HepG2 (cell line): ENCODE measurements around the gene WNT10A. TPM values are rescaled to one million over a fixed set of nuclear protein-coding genes. Genes with fewer than 3 reads are reported as not detected.

Experiments
- CBX1 ChIP-seq: IDR thresholded peaks from one replicate; pipeline ENCODE4 v1.6.1; 2016; ENCODE audit warnings: antibody characterized with exemption, low read depth
- ELF4 ChIP-seq: sonication (generic); formaldehyde crosslinking; IDR thresholded peaks from 2 replicates; pipeline ENCODE4 v1.5.0; 2020; ENCODE audit warnings: missing genetic modification reagents, mild to moderate bottlenecking, moderate library complexity, borderline replicate concordance
- HNRNPL ChIP-seq: fragments of 200-400 bp; formaldehyde crosslinking; IDR thresholded peaks from 2 replicates; pipeline ENCODE4 v1.6.1; 2017; ENCODE audit warnings: mild to moderate bottlenecking, low read depth, low read length
- RAD21 ChIP-seq: fragments of 450-650 bp; formaldehyde crosslinking; IDR thresholded peaks from 2 replicates; pipeline ENCODE4 v1.5.0; 2020; ENCODE audit warnings: mild to moderate bottlenecking
- ZBTB40 ChIP-seq, 2 experiments: fragments of 450-650 bp in 1 of 2; sonication (generic) in 1 of 2; formaldehyde crosslinking in 1 of 2; IDR thresholded peaks; 2 replicates each; pipeline versions ENCODE4 v1.6.1 to v1.8.0; 2016 to 2022; ENCODE audit warnings: antibody characterized with exemption in 1 of 2, mild to moderate bottlenecking in 1 of 2, missing genetic modification reagents in 1 of 2
- ZEB1 ChIP-seq: IDR thresholded peaks from 2 replicates; pipeline ENCODE4 v1.6.1; 2012; ENCODE audit warnings: mild to moderate bottlenecking, low read depth, inconsistent platforms; ENCODE audit not compliant: insufficient replicate concordance
- ZNF558 ChIP-seq: sonication (generic); formaldehyde crosslinking; IDR thresholded peaks from 2 replicates; pipeline ENCODE4 v1.9.0; 2022; ENCODE audit warnings: mild to moderate bottlenecking, missing genetic modification reagents, borderline replicate concordance
- ZNF749 ChIP-seq: sonication (generic); formaldehyde crosslinking; IDR thresholded peaks from 2 replicates; pipeline ENCODE4 v1.8.0; 2022; ENCODE audit warnings: mild to moderate bottlenecking, missing genetic modification reagents, moderate library complexity, borderline replicate concordance
- ZZZ3 ChIP-seq: sonication (generic); formaldehyde crosslinking; IDR thresholded peaks from 2 replicates; pipeline ENCODE4 v1.4.0; 2020; ENCODE audit warnings: missing genetic modification reagents, mild to moderate bottlenecking, borderline replicate concordance
- polyA plus RNA-seq, 8 experiments: library from polyadenylated mRNA; depleted of rRNA in 3 of 8; stranded (reverse) in 7 of 8; unstranded in 1 of 8; fragments of >200 nt; fragmentation: Illumina TruSeq in 4 of 8; extraction: Trizol in 4 of 8; gene quantifications; 2 replicates each; pipeline versions ENCODE4 v1.2.1 to v1.2.3, GENCODE V29; 2011 to 2016; ENCODE audit warnings: low read depth in 4 of 8, missing spikeins in 1 of 8, mixed read lengths in 1 of 8; ENCODE audit not compliant: insufficient read depth in 1 of 8
- total RNA-seq, 5 experiments: library from RNA; depleted of rRNA; stranded (reverse); fragments of >200 nt; fragmentation: Illumina TruSeq; extraction: Trizol; gene quantifications; 2 replicates each; pipeline ENCODE4 v1.2.3, GENCODE V29; 2016; ENCODE audit warnings: low read depth in 1 of 5
- TF ChIP-seq, protein P1 (sequence below): IDR thresholded peaks from 2 replicates; pipeline ENCODE4 v1.6.1; 2016; ENCODE audit warnings: missing genetic modification reagents, missing compliant biosample characterization
- TF ChIP-seq, protein P2 (sequence below): sonication (generic); formaldehyde crosslinking; IDR thresholded peaks from 2 replicates; pipeline ENCODE4 v1.5.1; 2020; ENCODE audit warnings: missing genetic modification reagents, mild to moderate bottlenecking, borderline replicate concordance
- TF ChIP-seq, protein P3 (sequence below): sonication (generic); formaldehyde crosslinking; IDR thresholded peaks from 2 replicates; pipeline ENCODE4 v1.5.0; 2020; ENCODE audit warnings: mild to moderate bottlenecking, missing genetic modification reagents, borderline replicate concordance

WNT10A gene
- total and polyA plus RNA-seq, 2 of the 13 experiments (the other 11 are each of a cell fraction or from before 2014, with no cell fraction given): 0.03 TPM; not detected in 1

- TF ChIP-seq ZBTB40 (IDR thresholded peaks at IDR 0.05): peak; percentile 38; the same call in 1 of the 2 replicates
- TF ChIP-seq ZBTB40 (CRISPR knock-in tag; IDR thresholded peaks at IDR 0.05): peak; percentile 79
- TF ChIP-seq ZZZ3 (CRISPR knock-in tag): peak; percentile 94
- peak; percentile 86 for TF ChIP-seq ZEB1
- peak; percentile 96 for TF ChIP-seq ZNF749 (CRISPR knock-in tag)
- TF ChIP-seq, protein P1, sequence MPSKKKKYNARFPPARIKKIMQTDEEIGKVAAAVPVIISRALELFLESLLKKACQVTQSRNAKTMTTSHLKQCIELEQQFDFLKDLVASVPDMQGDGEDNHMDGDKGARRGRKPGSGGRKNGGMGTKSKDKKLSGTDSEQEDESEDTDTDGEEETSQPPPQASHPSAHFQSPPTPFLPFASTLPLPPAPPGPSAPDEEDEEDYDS: peak; percentile 90
- no peak for TF ChIP-seq RAD21 (CRISPR knock-in tag)
- peak; percentile 86 for TF ChIP-seq ZNF558 (CRISPR knock-in tag)
- TF ChIP-seq CBX1: peak; percentile 77
- peak; percentile 92 for TF ChIP-seq HNRNPL
- TF ChIP-seq ELF4: peak; percentile 63; the same call in 1 of the 2 replicates
- TF ChIP-seq, protein P2, sequence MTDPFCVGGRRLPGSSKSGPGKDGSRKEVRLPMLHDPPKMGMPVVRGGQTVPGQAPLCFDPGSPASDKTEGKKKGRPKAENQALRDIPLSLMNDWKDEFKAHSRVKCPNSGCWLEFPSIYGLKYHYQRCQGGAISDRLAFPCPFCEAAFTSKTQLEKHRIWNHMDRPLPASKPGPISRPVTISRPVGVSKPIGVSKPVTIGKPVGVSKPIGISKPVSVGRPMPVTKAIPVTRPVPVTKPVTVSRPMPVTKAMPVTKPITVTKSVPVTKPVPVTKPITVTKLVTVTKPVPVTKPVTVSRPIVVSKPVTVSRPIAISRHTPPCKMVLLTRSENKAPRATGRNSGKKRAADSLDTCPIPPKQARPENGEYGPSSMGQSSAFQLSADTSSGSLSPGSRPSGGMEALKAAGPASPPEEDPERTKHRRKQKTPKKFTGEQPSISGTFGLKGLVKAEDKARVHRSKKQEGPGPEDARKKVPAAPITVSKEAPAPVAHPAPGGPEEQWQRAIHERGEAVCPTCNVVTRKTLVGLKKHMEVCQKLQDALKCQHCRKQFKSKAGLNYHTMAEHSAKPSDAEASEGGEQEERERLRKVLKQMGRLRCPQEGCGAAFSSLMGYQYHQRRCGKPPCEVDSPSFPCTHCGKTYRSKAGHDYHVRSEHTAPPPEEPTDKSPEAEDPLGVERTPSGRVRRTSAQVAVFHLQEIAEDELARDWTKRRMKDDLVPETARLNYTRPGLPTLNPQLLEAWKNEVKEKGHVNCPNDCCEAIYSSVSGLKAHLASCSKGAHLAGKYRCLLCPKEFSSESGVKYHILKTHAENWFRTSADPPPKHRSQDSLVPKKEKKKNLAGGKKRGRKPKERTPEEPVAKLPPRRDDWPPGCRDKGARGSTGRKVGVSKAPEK: no peak; the same call in 1 of the 2 replicates
- TF ChIP-seq, protein P3, sequence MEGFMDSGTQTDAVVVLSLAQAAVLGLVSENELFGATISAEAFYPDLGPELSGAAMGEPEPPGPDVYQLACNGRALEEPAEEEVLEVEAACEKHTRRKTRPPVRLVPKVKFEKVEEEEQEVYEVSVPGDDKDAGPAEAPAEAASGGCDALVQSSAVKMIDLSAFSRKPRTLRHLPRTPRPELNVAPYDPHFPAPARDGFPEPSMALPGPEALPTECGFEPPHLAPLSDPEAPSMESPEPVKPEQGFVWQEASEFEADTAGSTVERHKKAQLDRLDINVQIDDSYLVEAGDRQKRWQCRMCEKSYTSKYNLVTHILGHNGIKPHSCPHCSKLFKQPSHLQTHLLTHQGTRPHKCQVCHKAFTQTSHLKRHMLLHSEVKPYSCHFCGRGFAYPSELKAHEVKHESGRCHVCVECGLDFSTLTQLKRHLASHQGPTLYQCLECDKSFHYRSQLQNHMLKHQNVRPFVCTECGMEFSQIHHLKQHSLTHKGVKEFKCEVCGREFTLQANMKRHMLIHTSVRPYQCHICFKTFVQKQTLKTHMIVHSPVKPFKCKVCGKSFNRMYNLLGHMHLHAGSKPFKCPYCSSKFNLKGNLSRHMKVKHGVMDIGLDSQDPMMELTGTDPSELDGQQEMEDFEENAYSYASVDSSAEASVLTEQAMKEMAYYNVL (CRISPR knock-in tag): peak; percentile 91
Measured at GRCh38 chr2:218908721-218909619, 28.3 kb downstream of the WNT10A start (continued).
